Upper lobe of left lung (tissue), 4 donors: ENCODE results near the gene GNL2.

Experiments used
- POLR2A ChIP-seq, 4 donors: fragments of 450-650 bp; IDR thresholded peaks; one replicate each; pipeline ENCODE4 v1.5.1; 2016 to 2017; ENCODE audit warnings: antibody characterized with exemption in 4 of 4, mild to moderate bottlenecking in 2 of 4
- TF ChIP-seq, protein P1 (sequence below), 6 experiments: fragments of 450-650 bp in 4 of 6; fragments of 200-600 bp in 2 of 6; sonication (generic) in 2 of 6; IDR thresholded peaks; one replicate each; pipeline ENCODE4 v1.5.1; 2016 to 2019; ENCODE audit warnings: antibody characterized with exemption in 6 of 6

- TF ChIP-seq, protein P1, sequence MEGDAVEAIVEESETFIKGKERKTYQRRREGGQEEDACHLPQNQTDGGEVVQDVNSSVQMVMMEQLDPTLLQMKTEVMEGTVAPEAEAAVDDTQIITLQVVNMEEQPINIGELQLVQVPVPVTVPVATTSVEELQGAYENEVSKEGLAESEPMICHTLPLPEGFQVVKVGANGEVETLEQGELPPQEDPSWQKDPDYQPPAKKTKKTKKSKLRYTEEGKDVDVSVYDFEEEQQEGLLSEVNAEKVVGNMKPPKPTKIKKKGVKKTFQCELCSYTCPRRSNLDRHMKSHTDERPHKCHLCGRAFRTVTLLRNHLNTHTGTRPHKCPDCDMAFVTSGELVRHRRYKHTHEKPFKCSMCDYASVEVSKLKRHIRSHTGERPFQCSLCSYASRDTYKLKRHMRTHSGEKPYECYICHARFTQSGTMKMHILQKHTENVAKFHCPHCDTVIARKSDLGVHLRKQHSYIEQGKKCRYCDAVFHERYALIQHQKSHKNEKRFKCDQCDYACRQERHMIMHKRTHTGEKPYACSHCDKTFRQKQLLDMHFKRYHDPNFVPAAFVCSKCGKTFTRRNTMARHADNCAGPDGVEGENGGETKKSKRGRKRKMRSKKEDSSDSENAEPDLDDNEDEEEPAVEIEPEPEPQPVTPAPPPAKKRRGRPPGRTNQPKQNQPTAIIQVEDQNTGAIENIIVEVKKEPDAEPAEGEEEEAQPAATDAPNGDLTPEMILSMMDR (IDR thresholded peaks at IDR 0.05), result no peak
- TF ChIP-seq POLR2A (IDR thresholded peaks at IDR 0.05), result no peak
Measured at GRCh38 chr1:37557402-37557801, 38.3 kb downstream of the GNL2 start.
